ENCODE measurements around the gene RGS17. TPM values are rescaled to one million over a fixed set of nuclear protein-coding genes. Genes with fewer than 3 reads are reported as not detected.

The RGS17 gene
- total and polyA plus RNA-seq, 12 donors = 0.04 to 0.41 (median 0.17) TPM; not detected in 1

DNA sequence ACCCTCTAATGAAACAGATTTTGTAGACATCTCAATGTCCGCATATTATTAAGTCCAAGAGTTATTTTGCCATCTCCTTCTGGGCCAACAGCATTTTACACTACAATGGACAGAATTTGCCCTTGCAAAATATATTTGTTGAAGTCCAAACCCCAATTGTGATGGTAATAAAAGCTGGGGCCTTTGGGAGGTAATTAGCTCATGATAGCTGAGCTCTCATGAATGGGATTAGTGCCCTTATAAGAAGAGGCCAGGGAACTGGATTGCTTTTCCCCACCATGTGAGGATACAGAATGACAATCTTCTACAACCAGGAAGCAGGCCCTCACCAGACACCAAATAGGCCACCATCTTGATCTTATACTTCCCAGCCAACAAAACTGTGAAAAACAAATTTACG, 83.7 kb downstream of the RGS17 start:
- no peak overlapping the region for H3K27ac ChIP-seq
- intact Hi-C loops (cut with DNase I) = no loop called here
- no peaks in the 10 kb centered on the region for H3K27me3 ChIP-seq

DNA sequence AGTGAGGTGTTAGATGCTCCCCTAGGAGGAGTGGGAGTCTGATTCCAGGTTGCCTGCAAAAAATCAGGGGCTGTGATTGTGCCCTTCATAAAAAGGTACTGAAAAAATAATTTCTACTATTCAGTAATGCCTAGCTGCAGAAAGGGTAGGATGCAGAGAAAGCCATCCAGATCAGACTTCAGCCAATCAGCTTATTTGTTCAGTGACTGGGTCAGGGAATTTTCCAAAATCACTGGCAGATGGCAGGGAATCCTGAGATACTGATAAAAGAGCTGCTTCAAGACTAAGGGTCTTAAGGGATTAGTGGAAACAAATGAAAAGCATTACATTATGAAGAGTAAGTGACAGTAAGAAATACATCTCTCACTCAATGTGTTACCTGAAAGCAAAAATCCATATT, 85.8 kb downstream of the RGS17 start:
- intact Hi-C loops (cut with DNase I) = no loop called here

More for the DNA sequence above, 83.7 kb downstream of the RGS17 start:
- ATAC-seq = no peak
- DNase-seq = no peak
- H3K4me3 ChIP-seq = no peak overlapping the region
- TF ChIP-seq, protein P1, sequence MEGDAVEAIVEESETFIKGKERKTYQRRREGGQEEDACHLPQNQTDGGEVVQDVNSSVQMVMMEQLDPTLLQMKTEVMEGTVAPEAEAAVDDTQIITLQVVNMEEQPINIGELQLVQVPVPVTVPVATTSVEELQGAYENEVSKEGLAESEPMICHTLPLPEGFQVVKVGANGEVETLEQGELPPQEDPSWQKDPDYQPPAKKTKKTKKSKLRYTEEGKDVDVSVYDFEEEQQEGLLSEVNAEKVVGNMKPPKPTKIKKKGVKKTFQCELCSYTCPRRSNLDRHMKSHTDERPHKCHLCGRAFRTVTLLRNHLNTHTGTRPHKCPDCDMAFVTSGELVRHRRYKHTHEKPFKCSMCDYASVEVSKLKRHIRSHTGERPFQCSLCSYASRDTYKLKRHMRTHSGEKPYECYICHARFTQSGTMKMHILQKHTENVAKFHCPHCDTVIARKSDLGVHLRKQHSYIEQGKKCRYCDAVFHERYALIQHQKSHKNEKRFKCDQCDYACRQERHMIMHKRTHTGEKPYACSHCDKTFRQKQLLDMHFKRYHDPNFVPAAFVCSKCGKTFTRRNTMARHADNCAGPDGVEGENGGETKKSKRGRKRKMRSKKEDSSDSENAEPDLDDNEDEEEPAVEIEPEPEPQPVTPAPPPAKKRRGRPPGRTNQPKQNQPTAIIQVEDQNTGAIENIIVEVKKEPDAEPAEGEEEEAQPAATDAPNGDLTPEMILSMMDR (IDR thresholded peaks at IDR 0.05) = no peak
- WGBS, 2 donors = 90 to 97% methylated on average over 2 of the region's 2 CpGs
- H3K4me1 ChIP-seq = no peaks in the 10 kb centered on the region
- no peaks in the 10 kb centered on the region for H3K36me3 ChIP-seq
- peaks cover 0 to 15% (median 0%) of the 10 kb centered on the region in 11 donors for H3K9me3 ChIP-seq

GRCh38 chr6:153044295-153044694, 86.8 kb downstream of the RGS17 start:
- Histone ChIP-seq H3K36me3 (no peaks in the 10 kb centered on the region), H3K4me1 (no peaks in the 10 kb centered on the region), H3K4me3 (no peak overlapping the region), H3K27ac (no peak overlapping the region), H3K27me3 (no peaks in the 10 kb centered on the region), H3K9me3 (no peaks in the 10 kb centered on the region)
- ATAC-seq (no peak), DNase-seq (no peak)
- 58 to 67% methylated on average over 4 of the region's 4 CpGs for WGBS, 2 donors
- TF ChIP-seq, protein P1 (IDR thresholded peaks at IDR 0.05) = no peak
- intact Hi-C loops (cut with DNase I) = no loop called here

More for the DNA sequence above, 85.8 kb downstream of the RGS17 start:
- no peaks in the 10 kb centered on the region for H3K4me1 ChIP-seq
- ATAC-seq (no peak), DNase-seq (no peak)
- no peaks in the 10 kb centered on the region for H3K36me3 ChIP-seq
- no peaks in the 10 kb centered on the region for H3K9me3 ChIP-seq
- no peak overlapping the region for H3K4me3 ChIP-seq
- TF ChIP-seq, protein P1 (IDR thresholded peaks at IDR 0.05) = no peak
- H3K27me3 ChIP-seq = no peaks in the 10 kb centered on the region
- H3K27ac ChIP-seq = no peak overlapping the region

DNA sequence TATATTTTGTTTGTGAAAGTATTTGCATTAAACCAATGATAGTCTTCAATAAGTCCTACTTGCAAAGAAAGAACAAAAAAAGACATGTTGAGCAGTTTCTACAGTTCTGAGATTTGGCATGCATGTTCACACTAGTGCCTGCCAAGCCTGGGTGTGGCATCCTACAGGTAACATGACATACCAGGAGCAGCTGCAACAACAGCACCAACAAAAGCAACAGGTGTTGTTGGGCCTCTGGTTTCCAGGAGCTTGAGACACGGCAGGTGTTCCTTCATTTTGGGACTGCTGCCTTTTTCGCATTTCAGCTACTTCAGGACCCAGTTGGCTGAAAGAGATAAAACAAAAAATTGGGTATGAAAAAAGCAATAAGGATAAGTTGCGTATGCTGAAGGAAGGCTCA, 87.4 kb downstream of the RGS17 start:
- Histone ChIP-seq H3K27ac (no peak overlapping the region), H3K4me3 (no peak overlapping the region), H3K4me1 (no peaks in the 10 kb centered on the region), H3K36me3 (no peaks in the 10 kb centered on the region), H3K27me3 (no peaks in the 10 kb centered on the region), H3K9me3 (no peaks in the 10 kb centered on the region)
- TF ChIP-seq, protein P1 (IDR thresholded peaks at IDR 0.05) = no peak
- intact Hi-C loops (cut with DNase I) = no loop called here
- no peak for ATAC-seq
- no peak for DNase-seq
- 96 to 98% methylated on average over 3 of the region's 3 CpGs for WGBS, 2 donors
